ENCODE measurements around the gene EZR. TPM values are rescaled to one million over a fixed set of nuclear protein-coding genes. Genes with fewer than 3 reads are reported as not detected.

Gene EZR
- total and polyA plus RNA-seq, 9 of the 15 experiments (the other 6 are each of a cell fraction or from before 2014, with no cell fraction given): 36.5 to 162 (median 104) TPM

- TF ChIP-seq ZNF354B (CRISPR knock-in tag; IDR thresholded peaks at IDR 0.05) (no peak), TARDBP (IDR thresholded peaks at IDR 0.05) (no peak), ATF3 (IDR thresholded peaks at IDR 0.05) (0 out of 2 replicates have a peak, but pooled peaks have one; percentile 16), ATF3 (CRISPR knock-in tag; conservative IDR thresholded peaks at IDR 0.05) (0 out of 2 replicates have a peak, but pooled peaks have one; percentile 31), HDAC1 (IDR thresholded peaks at IDR 0.05) (0 out of 4 replicates have a peak, but pooled peaks of 1 of the 2 experiments have one; percentile 34), CTCF (IDR thresholded peaks at IDR 0.05 in 2 of 3, conservative IDR thresholded peaks at IDR 0.05 in 1 of 3; ENCODE audit: insufficient read depth in 2 of 3, low read depth in 1 of 3, low read length in 3 of 3) (peak; percentile 71 to 92 (median 84)), MAFF (IDR thresholded peaks at IDR 0.05; ENCODE audit: low read length) (peak; percentile 59), E4F1 (CRISPR knock-in tag; IDR thresholded peaks at IDR 0.05; ENCODE audit: borderline replicate concordance) (no peak), ZNF274 (IDR thresholded peaks at IDR 0.05; ENCODE audit: borderline replicate concordance, low read depth, low read length) (no peak), HMG20A (CRISPR knock-in tag; conservative IDR thresholded peaks at IDR 0.05) (no peak), MCM7 (IDR thresholded peaks at IDR 0.05) (no peak)
- TF ChIP-seq, protein P1, sequence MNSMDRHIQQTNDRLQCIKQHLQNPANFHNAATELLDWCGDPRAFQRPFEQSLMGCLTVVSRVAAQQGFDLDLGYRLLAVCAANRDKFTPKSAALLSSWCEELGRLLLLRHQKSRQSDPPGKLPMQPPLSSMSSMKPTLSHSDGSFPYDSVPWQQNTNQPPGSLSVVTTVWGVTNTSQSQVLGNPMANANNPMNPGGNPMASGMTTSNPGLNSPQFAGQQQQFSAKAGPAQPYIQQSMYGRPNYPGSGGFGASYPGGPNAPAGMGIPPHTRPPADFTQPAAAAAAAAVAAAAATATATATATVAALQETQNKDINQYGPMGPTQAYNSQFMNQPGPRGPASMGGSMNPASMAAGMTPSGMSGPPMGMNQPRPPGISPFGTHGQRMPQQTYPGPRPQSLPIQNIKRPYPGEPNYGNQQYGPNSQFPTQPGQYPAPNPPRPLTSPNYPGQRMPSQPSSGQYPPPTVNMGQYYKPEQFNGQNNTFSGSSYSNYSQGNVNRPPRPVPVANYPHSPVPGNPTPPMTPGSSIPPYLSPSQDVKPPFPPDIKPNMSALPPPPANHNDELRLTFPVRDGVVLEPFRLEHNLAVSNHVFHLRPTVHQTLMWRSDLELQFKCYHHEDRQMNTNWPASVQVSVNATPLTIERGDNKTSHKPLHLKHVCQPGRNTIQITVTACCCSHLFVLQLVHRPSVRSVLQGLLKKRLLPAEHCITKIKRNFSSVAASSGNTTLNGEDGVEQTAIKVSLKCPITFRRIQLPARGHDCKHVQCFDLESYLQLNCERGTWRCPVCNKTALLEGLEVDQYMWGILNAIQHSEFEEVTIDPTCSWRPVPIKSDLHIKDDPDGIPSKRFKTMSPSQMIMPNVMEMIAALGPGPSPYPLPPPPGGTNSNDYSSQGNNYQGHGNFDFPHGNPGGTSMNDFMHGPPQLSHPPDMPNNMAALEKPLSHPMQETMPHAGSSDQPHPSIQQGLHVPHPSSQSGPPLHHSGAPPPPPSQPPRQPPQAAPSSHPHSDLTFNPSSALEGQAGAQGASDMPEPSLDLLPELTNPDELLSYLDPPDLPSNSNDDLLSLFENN (IDR thresholded peaks at IDR 0.05; ENCODE audit: low read depth in 2 of 2, low read length in 2 of 2): 0 out of 4 replicates have a peak, but pooled peaks of 1 of the 2 experiments have one; percentile 41
- TF ChIP-seq, protein P2, sequence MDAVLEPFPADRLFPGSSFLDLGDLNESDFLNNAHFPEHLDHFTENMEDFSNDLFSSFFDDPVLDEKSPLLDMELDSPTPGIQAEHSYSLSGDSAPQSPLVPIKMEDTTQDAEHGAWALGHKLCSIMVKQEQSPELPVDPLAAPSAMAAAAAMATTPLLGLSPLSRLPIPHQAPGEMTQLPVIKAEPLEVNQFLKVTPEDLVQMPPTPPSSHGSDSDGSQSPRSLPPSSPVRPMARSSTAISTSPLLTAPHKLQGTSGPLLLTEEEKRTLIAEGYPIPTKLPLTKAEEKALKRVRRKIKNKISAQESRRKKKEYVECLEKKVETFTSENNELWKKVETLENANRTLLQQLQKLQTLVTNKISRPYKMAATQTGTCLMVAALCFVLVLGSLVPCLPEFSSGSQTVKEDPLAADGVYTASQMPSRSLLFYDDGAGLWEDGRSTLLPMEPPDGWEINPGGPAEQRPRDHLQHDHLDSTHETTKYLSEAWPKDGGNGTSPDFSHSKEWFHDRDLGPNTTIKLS (IDR thresholded peaks at IDR 0.05; ENCODE audit: borderline replicate concordance, low read depth): peak; percentile 94
- TF ChIP-seq, protein P3, sequence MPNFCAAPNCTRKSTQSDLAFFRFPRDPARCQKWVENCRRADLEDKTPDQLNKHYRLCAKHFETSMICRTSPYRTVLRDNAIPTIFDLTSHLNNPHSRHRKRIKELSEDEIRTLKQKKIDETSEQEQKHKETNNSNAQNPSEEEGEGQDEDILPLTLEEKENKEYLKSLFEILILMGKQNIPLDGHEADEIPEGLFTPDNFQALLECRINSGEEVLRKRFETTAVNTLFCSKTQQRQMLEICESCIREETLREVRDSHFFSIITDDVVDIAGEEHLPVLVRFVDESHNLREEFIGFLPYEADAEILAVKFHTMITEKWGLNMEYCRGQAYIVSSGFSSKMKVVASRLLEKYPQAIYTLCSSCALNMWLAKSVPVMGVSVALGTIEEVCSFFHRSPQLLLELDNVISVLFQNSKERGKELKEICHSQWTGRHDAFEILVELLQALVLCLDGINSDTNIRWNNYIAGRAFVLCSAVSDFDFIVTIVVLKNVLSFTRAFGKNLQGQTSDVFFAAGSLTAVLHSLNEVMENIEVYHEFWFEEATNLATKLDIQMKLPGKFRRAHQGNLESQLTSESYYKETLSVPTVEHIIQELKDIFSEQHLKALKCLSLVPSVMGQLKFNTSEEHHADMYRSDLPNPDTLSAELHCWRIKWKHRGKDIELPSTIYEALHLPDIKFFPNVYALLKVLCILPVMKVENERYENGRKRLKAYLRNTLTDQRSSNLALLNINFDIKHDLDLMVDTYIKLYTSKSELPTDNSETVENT (CRISPR knock-in tag; IDR thresholded peaks at IDR 0.05): no peak
Measured at GRCh38 chr6:158793432-158793831, 25.7 kb downstream of the EZR start (continued).
